Activated CD8-positive, alpha-beta memory T cell treated with anti-CD3 and anti-CD28 coated beads, Interleukin-2, amount 10 ng/mL, durations not matched to agents 7 days and 5 days (primary cell): Measurements from ENCODE around the gene LRRC7. TPM values are rescaled to one million over a fixed set of nuclear protein-coding genes. Genes with fewer than 3 reads are reported as not detected.

Source experiments
- ATAC-seq: fragments of 150-1000 bp; cut with Tn5 transposase; one replicate; pipeline ENCODE4 v1.10.0; 2021; ENCODE audit warnings: moderate library complexity
- CTCF ChIA-PET: fragments of 350-600 bp; sonication (Branson Sonifier 250); formaldehyde crosslinking; loops from one replicate; lab custom pipeline; 2021; ENCODE audit warnings: antibody characterized with exemption; lab: Charles Lee
- DNase-seq: peaks from one replicate; pipeline ENCODE4 v3.0.0-alpha.2; 2020
- H3K27ac Mint-ChIP-seq: one replicate; pipeline ENCODE4 v1.8.0; 2021; ENCODE audit warnings: mild to moderate bottlenecking, mixed read lengths
- H3K27me3 Mint-ChIP-seq: one replicate; pipeline ENCODE4 v1.8.0; 2021; ENCODE audit warnings: mixed read lengths
- H3K36me3 Mint-ChIP-seq: one replicate; pipeline ENCODE4 v1.8.0; 2021; ENCODE audit warnings: mild to moderate bottlenecking, mixed read lengths
- H3K4me1 Mint-ChIP-seq: one replicate; pipeline ENCODE4 v1.8.0; 2021; ENCODE audit warnings: mixed read lengths
- H3K4me3 Mint-ChIP-seq: one replicate; pipeline ENCODE4 v1.8.0; 2021; ENCODE audit warnings: mild to moderate bottlenecking, moderate library complexity, mixed read lengths
- H3K9me3 Mint-ChIP-seq: one replicate; pipeline ENCODE4 v1.8.0; 2022; ENCODE audit warnings: low read depth, mixed read lengths
- total RNA-seq, 2 experiments: library from RNA; stranded (reverse); gene quantifications; one replicate each; pipeline ENCODE4 v1.2.3, GENCODE V29; 2021

LRRC7 gene
- total RNA-seq, 2 experiments from 2014 or later = not detected

DNA sequence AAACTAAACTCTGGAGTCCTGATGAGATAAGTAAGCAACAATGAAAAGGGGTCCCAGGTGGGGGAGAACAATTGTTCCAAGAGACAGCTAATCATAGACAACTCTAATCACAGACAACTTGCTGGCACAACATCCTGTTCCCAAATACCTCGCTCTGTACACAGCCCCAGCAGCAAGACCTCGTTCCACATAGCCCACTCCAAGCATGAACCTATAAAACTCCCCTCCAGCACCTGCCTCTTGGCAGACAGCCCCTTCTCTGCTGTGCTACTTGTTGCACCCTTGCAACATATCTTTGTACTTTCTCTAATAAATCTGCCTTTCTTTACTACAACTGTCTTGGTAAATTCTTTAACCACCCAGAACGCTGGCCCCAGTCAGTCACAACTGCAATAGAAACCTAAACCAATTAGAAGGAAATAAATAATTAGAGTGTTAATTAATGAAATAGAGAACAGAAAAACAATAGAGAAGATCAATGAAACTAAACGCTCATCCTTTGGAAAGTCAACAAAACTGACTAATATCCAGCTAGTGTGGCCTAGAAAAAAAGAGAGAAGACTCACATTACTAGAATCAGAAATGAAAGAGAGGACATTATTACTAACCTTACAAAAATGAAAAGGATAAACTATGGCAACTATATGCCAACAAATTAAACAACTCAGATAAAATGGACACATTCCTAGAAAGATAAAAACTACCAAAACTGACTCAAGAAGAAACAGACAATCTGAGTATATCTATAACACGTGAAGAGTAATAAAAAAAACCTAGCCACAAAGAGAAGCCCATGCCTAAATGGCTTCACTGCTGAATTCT lies 601.5 kb downstream of the LRRC7 start:
- Mint-ChIP-seq H3K4me3 (no peak overlapping the region), H3K36me3 (peaks cover 29% of the 10 kb centered on the region), H3K4me1 (peaks cover 14% of the 10 kb centered on the region), H3K27me3 (no peaks in the 10 kb centered on the region), H3K9me3 (no peaks in the 10 kb centered on the region), H3K27ac (no peak overlapping the region)
- no peak for DNase-seq
- no peak for ATAC-seq
- CTCF ChIA-PET = interaction anchor here (1.3 kb wide), 1 partner anchor 37 kb away, joined by 3 read pairs; no protein-coding TSS in a partner anchor

DNA sequence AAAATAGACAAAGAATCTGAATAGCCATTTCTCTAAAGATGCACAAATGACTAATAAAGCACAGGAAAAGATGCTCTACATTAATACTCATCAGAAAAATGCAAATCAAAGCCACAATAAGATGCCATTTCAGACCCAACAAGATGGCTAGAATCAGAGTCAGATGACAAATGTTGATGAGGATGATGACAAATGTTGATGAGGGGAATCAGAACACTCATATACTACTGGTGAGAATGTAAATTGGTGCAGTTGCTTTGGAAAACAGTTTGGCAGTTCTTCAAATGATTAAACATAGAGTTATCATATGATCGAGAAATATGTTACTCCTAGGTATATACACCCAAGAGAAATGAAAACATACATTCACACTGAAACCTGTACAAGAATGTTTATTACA lies 603.8 kb downstream of the LRRC7 start:
- Mint-ChIP-seq H3K4me3 (no peak overlapping the region), H3K27me3 (no peaks in the 10 kb centered on the region), H3K27ac (no peak overlapping the region), H3K4me1 (peaks cover 12% of the 10 kb centered on the region), H3K36me3 (peaks cover 28% of the 10 kb centered on the region), H3K9me3 (no peaks in the 10 kb centered on the region)
- CTCF ChIA-PET = no interaction called here
- DNase-seq = no peak
- no peak for ATAC-seq
